HG02852 (cell line): ENCODE results near the gene APBB1IP.
A peak's percentile ranks its signal among the peaks of the same experiment; 100 is the strongest.
"Not testable (repeated sequence)": the region's sequence is repeated elsewhere in the genome, so short reads cannot be mapped to it uniquely, and the experiment has no call there.

Experiments used
- ATAC-seq: cut with Tn5 transposase; IDR thresholded peaks from one replicate; pipeline ENCODE4 v1.9.1; 2021; ENCODE audit warnings: mild to moderate bottlenecking, moderate library complexity; ENCODE audit not compliant: unreplicated experiment

Gene APBB1IP

GRCh38 chr10:26440088-26440470 is 1.9 kb downstream of the APBB1IP start:
- ATAC-seq = no peak

GRCh38 chr10:26441491-26442214 is 3.5 kb downstream of the APBB1IP start:
- no peak for ATAC-seq

- ATAC-seq = no peak
Measured at GRCh38 chr10:26445411-26446031, 7.4 kb downstream of the APBB1IP start.

GRCh38 chr10:26446258-26446657 is 8.1 kb downstream of the APBB1IP start:
- ATAC-seq = no peak

- peak; percentile 31 for ATAC-seq
Measured at GRCh38 chr10:26448292-26448691, 10.2 kb downstream of the APBB1IP start.

- ATAC-seq = peak; percentile 88
Measured at GRCh38 chr10:26448706-26449435, 10.7 kb downstream of the APBB1IP start.

GRCh38 chr10:26449726-26450125 is 11.6 kb downstream of the APBB1IP start:
- no peak for ATAC-seq

- ATAC-seq = no peak
Measured at GRCh38 chr10:26451903-26452302, 13.8 kb downstream of the APBB1IP start.

GRCh38 chr10:26453850-26454249 is 15.7 kb downstream of the APBB1IP start:
- no peak for ATAC-seq

GRCh38 chr10:26454891-26455290 is 16.8 kb downstream of the APBB1IP start:
- ATAC-seq = no peak

GRCh38 chr10:26455567-26456315 is 17.6 kb downstream of the APBB1IP start:
- ATAC-seq = no peak

- peak; percentile 96 for ATAC-seq
Measured at GRCh38 chr10:26457088-26457487, 18.9 kb downstream of the APBB1IP start.

- no peak for ATAC-seq
Measured at GRCh38 chr10:26460736-26461135, 22.6 kb downstream of the APBB1IP start.

GRCh38 chr10:26463986-26464385 is 25.8 kb downstream of the APBB1IP start:
- ATAC-seq = no peak

GRCh38 chr10:26464632-26465280 is 26.6 kb downstream of the APBB1IP start:
- no peak for ATAC-seq

- ATAC-seq = not testable (repeated sequence)
Measured at GRCh38 chr10:26466531-26466930, 28.4 kb downstream of the APBB1IP start.

- ATAC-seq = no peak
Measured at GRCh38 chr10:26467639-26468038, 29.5 kb downstream of the APBB1IP start.

GRCh38 chr10:26468291-26468690 is 30.1 kb downstream of the APBB1IP start:
- ATAC-seq = no peak

- no peak for ATAC-seq
Measured at GRCh38 chr10:26468700-26469099, 30.6 kb downstream of the APBB1IP start.

GRCh38 chr10:26472492-26472778 is 34.3 kb downstream of the APBB1IP start:
- no peak for ATAC-seq

- no peak for ATAC-seq
Measured at GRCh38 chr10:26474026-26474425, 35.9 kb downstream of the APBB1IP start.
